SK-N-SH treated with all-trans-retinoic acid at 6 μM for 48 hours (cell line): ENCODE results near the gene EIF6.

Source experiments
- CREB5 ChIP-seq: fragments of 250-450 bp; sonication (Bioruptor Pico); IDR thresholded peaks from 2 replicates; pipeline ENCODE4 v1.5.1; 2020; ENCODE audit warnings: low read depth, mild to moderate bottlenecking, moderate library complexity
- CSDC2 ChIP-seq: fragments of 250-450 bp; sonication (Bioruptor Pico); IDR thresholded peaks from 2 replicates; pipeline ENCODE4 v1.5.0; 2020; ENCODE audit warnings: mild to moderate bottlenecking, moderate library complexity
- GLIS3 ChIP-seq: fragments of 250-450 bp; sonication (Bioruptor Pico); IDR thresholded peaks from 2 replicates; pipeline ENCODE4 v1.5.0; 2020; ENCODE audit warnings: mild to moderate bottlenecking, moderate library complexity
- ISL1 ChIP-seq: fragments of 250-450 bp; sonication (Bioruptor Pico); IDR thresholded peaks from 2 replicates; pipeline ENCODE4 v2.1.2; 2022; ENCODE audit warnings: mild to moderate bottlenecking, moderate library complexity
- PATZ1 ChIP-seq: fragments of 250-450 bp; sonication (Bioruptor Pico); IDR thresholded peaks from 2 replicates; pipeline ENCODE4 v1.8.0; 2020; ENCODE audit warnings: mild to moderate bottlenecking, moderate library complexity, borderline replicate concordance
- RARB ChIP-seq: fragments of 250-450 bp; sonication (Bioruptor Pico); IDR thresholded peaks from 2 replicates; pipeline ENCODE4 v1.8.0; 2021; ENCODE audit warnings: mild to moderate bottlenecking, moderate library complexity
- TCF4 ChIP-seq: fragments of 250-450 bp; sonication (Bioruptor Pico); IDR thresholded peaks from 2 replicates; pipeline ENCODE4 v1.8.0; 2021; ENCODE audit warnings: mild to moderate bottlenecking, moderate library complexity, borderline replicate concordance
- TOX ChIP-seq: fragments of 250-450 bp; sonication (Bioruptor Pico); IDR thresholded peaks from 2 replicates; pipeline ENCODE4 v1.8.0; 2021; ENCODE audit warnings: mild to moderate bottlenecking, moderate library complexity, borderline replicate concordance
- ZC3H10 ChIP-seq: fragments of 250-450 bp; sonication (Bioruptor Pico); IDR thresholded peaks from 2 replicates; pipeline ENCODE4 v1.5.1; 2021; ENCODE audit warnings: mild to moderate bottlenecking, moderate library complexity
- ZFP3 ChIP-seq: fragments of 250-450 bp; sonication (Bioruptor Pico); IDR thresholded peaks from 2 replicates; pipeline ENCODE4 v1.5.0; 2020; ENCODE audit warnings: mild to moderate bottlenecking, moderate library complexity
- ZFP30 ChIP-seq: fragments of 450-650 bp; formaldehyde crosslinking; IDR thresholded peaks from 2 replicates; pipeline ENCODE4 v1.5.0; 2022; ENCODE audit warnings: mild to moderate bottlenecking, moderate library complexity
- ZNF8 ChIP-seq: fragments of 450-650 bp; formaldehyde crosslinking; IDR thresholded peaks from 2 replicates; pipeline ENCODE4 v1.5.0; 2020; ENCODE audit warnings: mild to moderate bottlenecking, moderate library complexity

- no peak for TF ChIP-seq ZNF8 (CRISPR knock-in tag)
- TF ChIP-seq ZFP3 (CRISPR knock-in tag), result no peak
- no peak for TF ChIP-seq CSDC2 (CRISPR knock-in tag)
- TF ChIP-seq GLIS3, result no peak
- no peak for TF ChIP-seq ZC3H10 (CRISPR knock-in tag)
- TF ChIP-seq RARB (CRISPR knock-in tag), result no peak
- no peak for TF ChIP-seq CREB5
- TF ChIP-seq ISL1 (CRISPR knock-in tag), result no peak
- TF ChIP-seq ZFP30 (CRISPR knock-in tag), result no peak
- no peak for TF ChIP-seq TCF4 (CRISPR knock-in tag)
- TF ChIP-seq PATZ1 (CRISPR knock-in tag), result no peak
- no peak for TF ChIP-seq TOX
Observed at GRCh38 chr20:35243317-35243716, 41.3 kb downstream of the EIF6 start.
